Skin epidermis (tissue), 12 donors: ENCODE data around the gene FARP1.

Experiments
- H3K27ac ChIP-seq, 21 experiments: fragments of 200-600 bp; sonication (generic) in 11 of 21; one replicate each; pipeline ENCODE4 v1.5.0; 2020; ENCODE audit warnings: mild to moderate bottlenecking in 3 of 21, inconsistent platforms in 2 of 21, moderate library complexity in 2 of 21
- H3K4me3 ChIP-seq, 7 experiments: fragments of 200-600 bp; sonication (generic) in 2 of 7; one replicate each; pipeline ENCODE4 v1.5.0; 2020; ENCODE audit warnings: inconsistent platforms in 2 of 7, mild to moderate bottlenecking in 2 of 7, moderate library complexity in 1 of 7

The FARP1 gene

GRCh38 chr13:98293570-98294142 is 150.8 kb downstream of the FARP1 start:
- no peak overlapping the region for H3K27ac ChIP-seq
- no peak overlapping the region for H3K4me3 ChIP-seq

DNA sequence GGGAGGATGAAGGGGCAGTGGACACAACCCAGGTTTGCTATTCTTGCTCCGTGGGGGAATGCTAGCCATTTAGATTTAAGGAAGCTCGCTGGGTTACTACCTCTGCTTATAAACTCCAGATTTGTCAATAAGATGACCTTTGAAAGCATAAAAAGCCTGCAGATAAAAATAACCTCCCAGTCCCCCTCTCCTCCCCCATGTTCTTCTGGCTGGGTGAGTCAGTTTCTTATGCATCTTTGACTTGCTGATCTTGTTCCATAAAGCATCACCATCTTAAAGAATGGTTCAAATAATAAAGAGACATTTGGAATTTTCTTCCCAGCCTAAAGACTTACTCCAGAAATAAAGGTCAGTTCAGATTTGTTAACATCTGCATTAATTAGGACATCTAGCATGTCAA is 152.5 kb downstream of the FARP1 start:
- no peak overlapping the region for H3K4me3 ChIP-seq
- no peak overlapping the region for H3K27ac ChIP-seq

DNA sequence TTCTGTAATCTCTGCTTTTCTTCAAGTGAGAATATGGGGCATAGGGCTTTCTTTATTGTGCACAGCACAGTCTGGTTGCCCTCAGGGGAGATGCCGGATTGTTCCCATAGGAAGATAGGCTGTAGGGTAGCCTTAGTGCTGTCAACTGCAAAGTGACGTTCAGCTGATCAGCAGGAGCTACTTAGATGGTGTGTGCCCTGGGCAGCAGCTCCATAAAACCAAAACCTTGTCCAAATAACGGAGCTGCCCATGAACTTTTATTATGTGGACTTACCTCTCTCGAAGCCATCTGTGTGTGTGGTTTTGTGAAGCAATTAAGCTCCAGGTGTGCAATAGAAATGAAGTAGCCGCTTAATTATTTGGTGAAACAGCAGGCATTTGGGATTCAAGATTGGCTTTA is 154.2 kb downstream of the FARP1 start:
- Histone ChIP-seq H3K27ac (no peak overlapping the region), H3K4me3 (no peak overlapping the region)

GRCh38 chr13:98297745-98298144 is 154.9 kb downstream of the FARP1 start:
- Histone ChIP-seq H3K27ac (no peak overlapping the region), H3K4me3 (no peak overlapping the region)

DNA sequence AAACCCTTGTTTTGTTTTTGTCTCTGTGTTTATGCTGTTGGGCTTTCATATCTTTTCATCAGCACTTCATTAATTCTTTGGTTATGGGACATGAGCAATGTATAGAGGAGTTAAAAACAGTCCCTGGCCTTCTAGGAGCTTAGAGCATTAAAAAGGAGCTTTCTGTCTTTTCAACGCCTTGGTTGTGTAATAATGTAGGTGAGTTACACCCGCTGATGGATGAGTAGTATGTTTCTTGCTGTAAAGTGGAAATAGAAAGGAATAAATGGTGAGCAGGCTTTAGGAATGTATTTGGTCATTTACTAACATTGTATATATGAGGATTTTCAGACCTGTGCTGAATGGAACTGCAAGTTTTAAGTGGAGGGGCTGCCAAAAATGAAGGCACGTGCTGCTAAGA is 155.7 kb downstream of the FARP1 start:
- Histone ChIP-seq H3K27ac (no peak overlapping the region), H3K4me3 (no peak overlapping the region)

DNA sequence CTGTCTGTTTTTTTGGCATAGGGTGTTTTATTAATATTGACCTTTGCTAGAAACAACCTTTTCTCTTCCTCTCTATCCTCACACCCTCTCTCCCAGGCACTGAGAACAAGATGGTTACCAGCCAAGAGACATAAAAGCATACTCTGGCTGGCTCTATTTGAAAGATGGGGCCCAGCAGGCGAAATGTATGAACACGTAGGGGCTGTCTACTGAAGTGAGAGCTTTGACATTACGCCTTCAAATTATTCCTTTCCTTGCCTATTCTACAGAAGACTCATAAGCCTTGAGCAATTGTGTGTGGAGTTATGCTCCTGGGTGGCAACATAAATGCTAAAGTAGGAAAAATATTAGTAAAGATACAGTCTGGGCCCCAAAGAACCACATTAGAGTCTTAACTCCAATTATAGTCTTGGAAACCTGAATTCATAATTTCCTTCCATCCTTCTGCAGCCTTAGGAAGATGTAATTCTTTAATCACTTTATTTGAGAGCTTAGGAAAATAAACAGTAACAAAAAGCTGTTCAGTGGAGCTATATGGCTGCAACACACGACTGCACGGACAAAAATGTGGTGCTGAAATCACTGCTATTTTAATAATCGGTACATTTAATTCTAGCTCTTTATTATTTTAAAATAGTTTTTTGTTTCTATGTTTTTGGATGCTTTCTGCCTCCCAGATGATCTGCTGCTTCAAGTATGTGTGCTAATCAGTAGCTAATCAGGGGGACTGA is 156.5 kb downstream of the FARP1 start:
- H3K27ac ChIP-seq: peak overlapping the region in 3 of 21 experiments; percentile 22 to 40 (median 34)

GRCh38 chr13:98299966-98300350 is 157.1 kb downstream of the FARP1 start:
- Histone ChIP-seq H3K27ac (peak overlapping the region in 1 of 21 experiments; percentile 40), H3K4me3 (no peak overlapping the region)

More for the DNA sequence above, 156.5 kb downstream of the FARP1 start:
- no peak overlapping the region for H3K4me3 ChIP-seq

GRCh38 chr13:98300956-98301641 is 158.2 kb downstream of the FARP1 start:
- H3K27ac ChIP-seq: peak overlapping the region in 10 of 21 experiments; percentile 2 to 60 (median 18)
- no peak overlapping the region for H3K4me3 ChIP-seq

DNA sequence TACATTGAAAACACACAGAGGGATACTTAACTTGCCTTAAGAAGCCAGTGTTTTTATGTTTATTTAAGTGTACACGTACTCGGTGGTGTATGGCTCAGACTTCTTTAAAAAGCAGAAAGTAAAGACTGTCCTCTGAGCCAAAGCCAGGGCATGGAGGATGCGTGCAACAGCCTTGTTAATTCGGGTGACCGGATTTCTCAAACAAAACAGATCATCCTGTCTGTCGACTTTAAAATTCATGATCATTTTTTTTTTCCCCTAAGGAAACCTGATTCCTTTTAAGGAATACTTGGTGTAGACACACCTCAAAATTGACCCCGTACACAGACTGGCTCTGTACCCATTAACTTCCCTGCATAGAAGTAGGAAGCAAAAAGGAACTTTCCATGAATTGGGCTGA is 158.8 kb downstream of the FARP1 start:
- peak overlapping the region in 9 of 21 experiments; percentile 2 to 53 (median 20) for H3K27ac ChIP-seq

GRCh38 chr13:98303858-98304257 is 161.0 kb downstream of the FARP1 start:
- no peak overlapping the region for H3K27ac ChIP-seq
- H3K4me3 ChIP-seq: no peak overlapping the region

More for the DNA sequence above, 158.8 kb downstream of the FARP1 start:
- H3K4me3 ChIP-seq: no peak overlapping the region

DNA sequence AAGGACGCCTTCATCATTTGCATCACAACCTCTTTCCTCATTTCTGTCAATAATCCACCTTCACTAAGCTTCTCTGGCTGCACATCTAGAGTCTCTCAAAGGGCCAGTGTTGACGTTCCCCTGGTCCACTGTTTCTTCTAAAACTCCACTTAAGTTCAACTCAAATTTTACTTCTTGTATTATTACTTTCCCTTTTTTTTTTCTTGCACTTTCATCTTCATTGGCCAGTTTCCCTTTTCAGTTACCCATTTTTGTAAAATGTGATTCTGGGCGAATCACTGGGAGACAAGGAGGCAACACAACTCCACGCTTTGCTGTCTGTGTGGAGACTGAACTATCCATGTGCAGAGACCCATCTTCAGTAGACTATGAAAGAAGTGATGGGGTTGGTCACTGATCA is 162.8 kb downstream of the FARP1 start:
- no peak overlapping the region for H3K27ac ChIP-seq
- no peak overlapping the region for H3K4me3 ChIP-seq

- Histone ChIP-seq H3K27ac (peak overlapping the region in 3 of 21 experiments; percentile 4 to 51 (median 24)), H3K4me3 (no peak overlapping the region)
Observed at GRCh38 chr13:98307463-98308085, 164.7 kb downstream of the FARP1 start.

DNA sequence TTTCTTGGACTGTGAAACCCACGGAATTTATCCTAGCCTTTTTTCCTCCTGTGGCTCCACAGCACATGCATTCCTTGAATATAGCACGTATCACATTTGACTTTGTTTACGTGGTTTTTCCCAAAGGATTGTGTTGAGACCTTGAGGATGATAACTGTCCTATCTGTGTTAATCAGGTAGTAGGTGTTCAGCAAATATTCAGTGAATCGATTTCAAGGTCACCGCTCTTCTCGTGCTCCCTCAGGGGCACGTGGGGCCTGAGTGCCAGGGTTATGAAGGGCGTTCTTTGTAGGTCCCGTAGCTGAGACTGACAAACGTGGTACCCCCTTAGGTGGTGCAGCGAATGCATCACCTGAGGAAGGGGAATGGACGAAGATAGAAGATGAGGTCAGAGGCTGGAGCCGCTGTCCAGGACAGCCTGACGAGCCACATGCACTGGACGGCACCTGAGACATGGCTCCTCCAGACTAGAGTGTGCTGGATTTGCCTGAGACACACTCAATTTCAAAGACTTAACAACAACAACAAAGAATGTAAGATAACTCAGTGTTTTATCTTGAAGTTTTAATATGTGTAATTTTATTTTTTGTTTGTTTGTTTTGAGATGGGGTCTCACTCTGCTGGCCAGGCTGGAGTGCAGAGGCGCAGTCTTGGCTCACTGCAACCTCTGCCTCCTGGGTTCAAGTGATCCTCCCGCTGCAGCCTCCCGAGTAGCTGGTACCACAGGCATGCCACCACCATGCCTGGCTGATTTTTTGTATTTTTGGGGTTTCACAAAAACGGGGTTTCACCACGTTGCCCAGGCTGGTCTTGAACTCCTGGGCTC is 165.4 kb downstream of the FARP1 start:
- Histone ChIP-seq H3K27ac (peak overlapping the region in 1 of 21 experiments; percentile 24), H3K4me3 (no peak overlapping the region)

DNA sequence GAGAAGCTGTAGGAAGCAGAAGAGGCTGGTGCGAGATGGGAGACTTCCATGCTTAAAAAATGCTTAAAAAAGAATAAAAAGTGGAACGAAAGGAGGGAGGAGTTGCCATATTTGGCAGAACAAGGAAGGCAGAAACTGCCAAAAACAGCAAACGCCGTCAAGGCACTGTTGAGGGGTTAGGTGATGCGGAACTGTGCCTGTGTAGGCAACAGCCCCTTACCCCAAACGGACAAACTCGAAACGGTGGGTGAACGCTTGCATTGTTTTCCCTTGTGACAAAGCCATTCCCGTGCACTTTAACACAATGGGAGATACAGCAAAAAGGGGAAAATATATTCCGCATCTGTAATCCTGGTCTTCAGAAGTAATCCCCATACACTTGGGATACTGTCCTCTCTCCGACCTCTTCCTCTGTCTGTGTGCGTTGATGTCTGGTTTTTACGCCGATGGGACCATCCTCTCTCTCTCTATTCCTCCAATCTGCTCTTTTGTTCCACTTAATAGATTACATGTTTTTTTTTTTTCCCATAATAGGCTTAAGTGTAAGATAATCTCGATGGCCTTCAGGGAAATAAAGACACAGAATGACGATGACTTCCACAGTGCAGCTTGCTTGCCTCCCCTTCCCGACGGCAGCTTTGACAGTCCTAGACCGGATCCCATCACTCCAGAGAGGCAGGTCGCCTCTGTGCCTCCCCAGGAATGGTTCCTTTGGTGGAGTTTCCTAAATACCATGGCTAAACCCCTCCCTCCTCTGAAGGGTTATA is 166.9 kb downstream of the FARP1 start:
- H3K4me3 ChIP-seq: no peak overlapping the region
- H3K27ac ChIP-seq: no peak overlapping the region

DNA sequence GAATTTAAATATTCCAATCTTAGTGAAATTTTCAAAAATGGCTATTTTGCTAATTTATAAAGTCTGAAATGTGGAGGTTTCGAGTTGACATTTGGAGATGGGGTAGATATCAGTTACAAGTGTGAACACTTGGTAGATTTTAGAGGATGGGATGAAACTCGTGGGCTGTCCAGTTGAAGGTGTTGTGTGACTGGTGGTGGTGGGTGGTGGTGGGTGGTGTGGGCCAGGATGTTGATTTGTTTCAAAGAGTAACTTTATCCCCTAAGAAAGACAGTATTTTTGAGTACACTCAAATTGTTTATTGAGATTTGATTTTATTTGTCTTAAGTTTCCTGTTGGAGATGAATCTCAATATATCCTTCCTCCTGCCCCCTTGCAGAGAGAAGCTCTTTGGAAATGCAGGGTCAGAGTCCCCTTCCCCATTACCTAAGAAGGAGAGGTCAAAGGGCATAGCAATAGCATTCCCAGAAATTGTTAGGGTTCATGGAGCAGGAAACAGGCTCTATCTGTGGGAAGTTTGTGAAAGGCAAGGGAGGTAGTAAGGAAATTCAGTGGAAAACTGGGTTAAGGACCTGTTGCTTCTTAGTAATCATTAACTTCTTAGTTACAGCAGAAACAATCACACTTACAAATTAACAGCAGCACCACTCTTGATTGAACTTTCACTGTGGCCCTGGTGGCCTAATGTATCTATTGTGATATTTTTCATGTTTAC is 167.7 kb downstream of the FARP1 start:
- no peak overlapping the region for H3K27ac ChIP-seq
- H3K4me3 ChIP-seq: no peak overlapping the region

DNA sequence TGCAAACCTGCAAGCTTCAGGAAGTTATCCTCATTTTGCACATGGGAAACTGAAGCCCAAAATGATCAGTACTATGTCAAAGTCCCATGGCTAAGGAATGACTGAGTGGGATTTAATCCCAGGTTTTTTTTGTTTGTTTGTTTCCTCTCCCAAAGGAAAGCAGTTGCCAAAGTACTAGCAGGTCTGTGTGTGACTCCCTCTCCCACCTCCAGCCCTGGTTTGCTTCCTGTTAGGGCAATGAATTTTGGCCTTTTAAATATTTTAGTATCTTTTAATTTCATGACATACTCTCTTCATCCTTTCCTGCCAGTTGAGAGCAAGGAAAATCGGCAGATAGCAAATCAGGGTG is 168.3 kb downstream of the FARP1 start:
- Histone ChIP-seq H3K27ac (no peak overlapping the region), H3K4me3 (no peak overlapping the region)

DNA sequence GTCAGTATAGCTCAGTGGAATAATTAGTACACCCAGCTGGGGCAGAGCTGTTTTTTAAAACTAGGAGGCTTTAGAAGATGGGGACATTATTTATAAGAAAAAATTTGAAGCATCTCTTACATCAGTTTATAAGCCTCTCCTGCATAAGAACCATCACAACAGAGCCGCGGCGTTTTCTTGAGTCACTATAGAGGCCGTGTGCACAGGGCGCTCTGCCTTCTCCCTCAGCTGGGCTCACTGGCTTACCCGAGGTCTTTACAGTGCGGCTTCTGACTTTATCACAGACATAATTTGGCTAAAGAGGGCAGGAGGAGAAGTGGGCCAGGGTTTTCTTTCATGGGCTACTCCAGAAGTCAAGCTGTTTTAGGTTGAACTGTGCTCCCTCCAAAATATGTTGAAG is 169.7 kb downstream of the FARP1 start:
- Histone ChIP-seq H3K4me3 (no peak overlapping the region), H3K27ac (no peak overlapping the region)
